GM23248 (cell line): ENCODE measurements around the gene DOC2A. TPM values are rescaled to one million over a fixed set of nuclear protein-coding genes. Genes with fewer than 3 reads are reported as not detected.

Source experiments
- DNase-seq: peaks from one replicate; pipeline ENCODE4 v3.0.0-alpha.2; 2015
- H2AFZ ChIP-seq: fragments of 200-600 bp; sonication (generic); 2 replicates; pipeline ENCODE4 v1.6.1; 2016; ENCODE audit warnings: antibody characterized with exemption
- H3F3A ChIP-seq: fragments of 200-600 bp; sonication (generic); 2 replicates; pipeline ENCODE4 v1.6.1; 2016; ENCODE audit warnings: mild to moderate bottlenecking, antibody characterized with exemption, mixed run types; ENCODE audit not compliant: insufficient read depth
- H3K27ac ChIP-seq: fragments of 200-600 bp; sonication (generic); 2 replicates; pipeline ENCODE4 v1.5.1; 2016; ENCODE audit warnings: mild to moderate bottlenecking
- H3K27me3 ChIP-seq: fragments of 200-600 bp; sonication (generic); replicated peaks from 2 replicates; pipeline ENCODE4 v1.6.1; 2016; ENCODE audit warnings: mild to moderate bottlenecking; ENCODE audit not compliant: insufficient read depth
- H3K36me3 ChIP-seq: fragments of 200-600 bp; sonication (generic); 2 replicates; pipeline ENCODE4 v1.6.1; 2016; ENCODE audit warnings: low read depth, mild to moderate bottlenecking
- H3K4me1 ChIP-seq: fragments of 200-600 bp; sonication (generic); 2 replicates; pipeline ENCODE4 v1.6.1; 2016; ENCODE audit warnings: mild to moderate bottlenecking; ENCODE audit not compliant: insufficient read depth
- H3K4me2 ChIP-seq: fragments of 200-600 bp; sonication (generic); one replicate; pipeline ENCODE4 v1.6.1; 2016; ENCODE audit warnings: mild to moderate bottlenecking; ENCODE audit not compliant: unreplicated experiment
- H3K4me3 ChIP-seq: fragments of 200-600 bp; sonication (generic); 2 replicates; pipeline ENCODE4 v1.5.1; 2016; ENCODE audit warnings: mild to moderate bottlenecking
- H3K79me2 ChIP-seq: fragments of 200-600 bp; sonication (generic); 2 replicates; pipeline ENCODE4 v1.6.1; 2016; ENCODE audit warnings: mild to moderate bottlenecking; ENCODE audit not compliant: insufficient read depth
- H3K9ac ChIP-seq: fragments of 200-600 bp; sonication (generic); 2 replicates; pipeline ENCODE4 v1.6.1; 2016; ENCODE audit warnings: mild to moderate bottlenecking
- H3K9me2 ChIP-seq: fragments of 200-600 bp; sonication (generic); 2 replicates; pipeline ENCODE4 v1.6.1; 2016; ENCODE audit warnings: mixed run types, mild to moderate bottlenecking, moderate library complexity; ENCODE audit not compliant: insufficient read depth
- H3K9me3 ChIP-seq: fragments of 200-600 bp; sonication (generic); one replicate; pipeline ENCODE4 v1.6.1; 2017; ENCODE audit warnings: low read depth
- H4K20me1 ChIP-seq: fragments of 200-600 bp; sonication (generic); 2 replicates; pipeline ENCODE4 v1.6.0; 2016; ENCODE audit not compliant: insufficient read depth
- EZH2 ChIP-seq: fragments of 200-600 bp; sonication (generic); IDR thresholded peaks from 2 replicates; pipeline ENCODE4 v1.6.1; 2018; ENCODE audit warnings: antibody characterized with exemption, mild to moderate bottlenecking; ENCODE audit not compliant: insufficient read depth, poor library complexity, severe bottlenecking
- EZH2phosphoT487 ChIP-seq: fragments of 200-600 bp; sonication (generic); IDR thresholded peaks from 2 replicates; pipeline ENCODE4 v1.6.1; 2018; ENCODE audit warnings: antibody characterized with exemption, moderate library complexity, mild to moderate bottlenecking, low read depth; ENCODE audit not compliant: insufficient read depth
- WGBS, 2 experiments: methylation state at CpG; one replicate each; pipeline ENCODE4 v1.1.6; 2015 to 2017; ENCODE audit warnings: low lambda C conversion rate in 2 of 2, low coverage in 1 of 2; ENCODE audit errors: missing lambda C conversion rate in 2 of 2; 5-methylcytosine and 5-hydroxymethylcytosine counted together
- in situ Hi-C: fragments of 300-500 bp; cut with MboI; formaldehyde crosslinking; loops from 2 replicates; pipeline ENCODE4 v1.15.0; 2020
- polyA plus RNA-seq: library from polyadenylated mRNA; unstranded; fragments of >200 nt; fragmentation: Nextera tagmentation; extraction: Ambion mirVana; gene quantifications from 2 replicates; pipeline ENCODE4 v1.2.1, GENCODE V29; 2016
- total RNA-seq: library from RNA; depleted of rRNA; stranded (reverse); fragments of >200 nt; shearing (Covaris generic); gene quantifications from 2 replicates; pipeline ENCODE4 v1.2.3, GENCODE V29; 2014

The DOC2A gene
- total and polyA plus RNA-seq, 2 experiments from 2014 or later: not detected

GRCh38 chr16:29989111-29989858 lies 21.5 kb downstream of the DOC2A start:
- no peaks in the 10 kb centered on the region for H3K9me3 ChIP-seq
- H3K4me1 ChIP-seq: peaks cover 3% of the 10 kb centered on the region
- H3K79me2 ChIP-seq: 0 out of 2 replicates have a peak, but pooled peaks cover 6% of the 10 kb centered on the region
- H3K27ac ChIP-seq: no peak overlapping the region
- H3K4me3 ChIP-seq: no peak overlapping the region
- no peak overlapping the region for H3K9ac ChIP-seq
- no peak for DNase-seq
- no peak overlapping the region for H2AFZ ChIP-seq
- no peaks in the 10 kb centered on the region for H3K27me3 ChIP-seq
- H3K4me2 ChIP-seq: no peak overlapping the region
- WGBS, 2 experiments: 91 to 92% methylated on average over 23 of the region's 23 CpGs
- no peaks in the 10 kb centered on the region for H3K9me2 ChIP-seq
- TF ChIP-seq EZH2 (no peak), EZH2phosphoT487 (no peak)
- H3K36me3 ChIP-seq: peaks cover 14% of the 10 kb centered on the region; the same call in 1 of the 2 replicates
- in situ Hi-C loops: no loop called here
- H4K20me1 ChIP-seq: no peaks in the 10 kb centered on the region
- H3F3A ChIP-seq: peaks cover 16% of the 10 kb centered on the region

- Histone ChIP-seq H3K79me2 (0 out of 2 replicates have a peak, but pooled peaks cover 6% of the 10 kb centered on the region), H3K27ac (no peak overlapping the region), H3K9ac (no peak overlapping the region), H3K36me3 (peaks cover 21% of the 10 kb centered on the region; the same call in 1 of the 2 replicates), H3K27me3 (no peaks in the 10 kb centered on the region), H3F3A (peaks cover 13% of the 10 kb centered on the region; the same call in 1 of the 2 replicates), H3K9me3 (no peaks in the 10 kb centered on the region), H3K4me1 (no peaks in the 10 kb centered on the region), H4K20me1 (no peaks in the 10 kb centered on the region), H3K4me2 (no peak overlapping the region), H2AFZ (no peak overlapping the region), H3K9me2 (no peaks in the 10 kb centered on the region), H3K4me3 (no peak overlapping the region)
- no peak for DNase-seq
- 82 to 84% methylated on average over 17 of the region's 17 CpGs for WGBS, 2 experiments
- no peak for TF ChIP-seq EZH2phosphoT487
- TF ChIP-seq EZH2: no peak
- in situ Hi-C loops: no loop called here
Measured at GRCh38 chr16:29988346-29989075, 22.3 kb downstream of the DOC2A start.

GRCh38 chr16:29987371-29988085 lies 23.3 kb downstream of the DOC2A start:
- Histone ChIP-seq H3K9me3 (no peaks in the 10 kb centered on the region), H3F3A (peaks cover 6% of the 10 kb centered on the region; the same call in 1 of the 2 replicates), H3K9ac (no peak overlapping the region), H3K27me3 (no peaks in the 10 kb centered on the region), H3K4me1 (no peaks in the 10 kb centered on the region), H3K9me2 (no peaks in the 10 kb centered on the region), H3K36me3 (peaks cover 21% of the 10 kb centered on the region; the same call in 1 of the 2 replicates), H2AFZ (no peak overlapping the region), H4K20me1 (no peaks in the 10 kb centered on the region), H3K4me3 (no peak overlapping the region), H3K79me2 (0 out of 2 replicates have a peak, but pooled peaks cover 6% of the 10 kb centered on the region), H3K27ac (no peak overlapping the region), H3K4me2 (no peak overlapping the region)
- 97 to 99% methylated on average over 28 to 35 of the region's 35 CpGs for WGBS, 2 experiments
- TF ChIP-seq EZH2phosphoT487 (no peak), EZH2 (no peak)
- DNase-seq: no peak
- in situ Hi-C loops: no loop called here

- Histone ChIP-seq H3F3A (peaks cover 6% of the 10 kb centered on the region; the same call in 1 of the 2 replicates), H3K9me2 (no peaks in the 10 kb centered on the region), H3K27ac (no peak overlapping the region), H3K79me2 (0 out of 2 replicates have a peak, but pooled peaks cover 6% of the 10 kb centered on the region), H3K4me1 (no peaks in the 10 kb centered on the region), H2AFZ (no peak overlapping the region), H3K4me3 (no peak overlapping the region), H3K36me3 (peaks cover 24% of the 10 kb centered on the region; the same call in 1 of the 2 replicates), H3K4me2 (no peak overlapping the region), H4K20me1 (no peaks in the 10 kb centered on the region), H3K9me3 (no peaks in the 10 kb centered on the region), H3K9ac (no peak overlapping the region), H3K27me3 (no peaks in the 10 kb centered on the region)
- TF ChIP-seq EZH2phosphoT487 (no peak), EZH2 (no peak)
- 100% methylated on average over 4 to 5 of the region's 5 CpGs for WGBS, 2 experiments
- in situ Hi-C loops: no loop called here
- no peak for DNase-seq
Measured at GRCh38 chr16:29986931-29987330, 23.9 kb downstream of the DOC2A start.
